HG03565 (cell line): ENCODE measurements around the gene PIEZO1.
A peak's percentile ranks its signal among the peaks of the same experiment; 100 is the strongest.

ENCODE experiments used
- ATAC-seq: cut with Tn5 transposase; IDR thresholded peaks from one replicate; pipeline ENCODE4 v1.9.1; 2021; ENCODE audit warnings: mild to moderate bottlenecking, moderate library complexity; ENCODE audit not compliant: unreplicated experiment

Gene PIEZO1

DNA sequence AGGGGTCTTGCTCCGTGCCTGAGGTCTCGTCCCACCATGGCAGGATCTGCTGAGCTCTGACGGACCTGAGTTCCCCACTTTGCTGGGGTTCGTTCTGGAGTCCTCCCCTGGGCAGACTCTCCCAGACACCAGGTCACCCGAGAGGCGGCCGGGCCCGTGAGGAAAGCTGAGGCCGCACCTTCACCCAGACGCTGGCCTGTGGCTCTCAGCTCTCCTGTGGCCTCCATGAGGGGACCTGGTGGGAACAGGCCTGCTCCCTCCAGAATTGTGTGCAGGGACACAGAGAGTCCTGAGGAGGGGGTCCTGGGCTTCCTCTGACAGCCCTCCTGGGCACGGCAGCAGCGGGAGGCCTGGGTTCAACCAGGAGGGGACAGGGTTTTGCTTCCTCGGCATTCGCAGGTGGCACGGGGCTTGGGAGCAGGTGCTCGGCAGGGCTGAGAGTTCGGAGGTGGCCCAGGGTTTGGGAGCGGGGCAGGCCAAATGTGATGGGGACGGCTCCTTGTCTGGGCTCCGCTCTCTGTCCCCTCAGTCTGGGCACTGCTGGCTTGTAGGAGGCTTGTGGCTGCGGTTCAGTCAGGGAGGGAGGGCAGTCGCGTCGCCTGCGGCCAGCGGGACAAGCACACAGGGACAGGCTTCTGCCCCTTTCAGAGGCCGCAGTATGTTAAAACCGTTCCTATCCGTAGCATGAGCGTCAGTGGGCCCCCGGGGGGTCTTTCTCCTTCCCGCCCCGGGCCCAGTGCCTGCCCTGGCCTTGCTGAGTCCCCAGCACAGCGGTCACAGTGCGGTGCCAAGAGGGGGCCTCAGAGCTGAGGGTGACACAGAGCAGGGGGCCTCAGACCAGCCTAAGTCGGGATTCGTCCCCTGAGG lies 90.6 kb downstream of the PIEZO1 start:
- no peak for ATAC-seq

DNA sequence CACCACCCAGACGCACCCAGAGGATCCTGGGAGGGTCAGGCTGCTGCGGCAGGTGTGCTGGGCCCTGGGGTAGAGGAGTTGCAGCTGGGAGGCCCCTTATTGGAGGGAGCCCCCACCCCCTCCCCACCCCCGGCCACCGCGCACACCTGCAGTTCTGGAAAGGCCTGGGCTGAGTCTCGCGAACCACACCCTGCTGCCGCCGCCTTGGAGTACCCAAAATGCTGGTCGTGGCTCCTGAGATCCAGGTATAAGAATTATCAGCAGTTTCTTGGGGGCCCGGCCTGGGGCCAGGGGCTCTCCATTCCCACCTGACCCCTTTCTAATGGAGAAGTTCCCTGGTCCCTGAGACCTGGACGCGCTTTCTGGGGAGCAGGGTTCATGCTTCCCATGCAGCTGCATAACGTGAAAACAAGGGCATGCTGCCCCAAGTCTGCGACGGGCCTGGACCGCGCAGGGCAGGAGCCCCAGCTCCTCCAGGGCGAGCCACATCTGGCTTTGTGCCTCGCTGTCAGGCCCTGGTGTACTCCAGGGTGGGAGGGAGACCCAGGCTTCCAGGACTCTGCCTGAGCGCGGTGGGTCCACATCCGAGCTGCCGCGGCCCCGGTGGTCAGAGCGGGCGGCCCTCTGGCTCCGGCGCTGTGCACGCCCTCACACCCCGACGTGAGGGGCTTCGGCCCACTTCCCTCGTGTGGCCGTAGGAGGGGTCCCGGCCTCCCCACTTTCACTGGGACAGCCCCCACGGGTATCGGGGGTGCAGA lies 91.4 kb downstream of the PIEZO1 start:
- no peak for ATAC-seq

DNA sequence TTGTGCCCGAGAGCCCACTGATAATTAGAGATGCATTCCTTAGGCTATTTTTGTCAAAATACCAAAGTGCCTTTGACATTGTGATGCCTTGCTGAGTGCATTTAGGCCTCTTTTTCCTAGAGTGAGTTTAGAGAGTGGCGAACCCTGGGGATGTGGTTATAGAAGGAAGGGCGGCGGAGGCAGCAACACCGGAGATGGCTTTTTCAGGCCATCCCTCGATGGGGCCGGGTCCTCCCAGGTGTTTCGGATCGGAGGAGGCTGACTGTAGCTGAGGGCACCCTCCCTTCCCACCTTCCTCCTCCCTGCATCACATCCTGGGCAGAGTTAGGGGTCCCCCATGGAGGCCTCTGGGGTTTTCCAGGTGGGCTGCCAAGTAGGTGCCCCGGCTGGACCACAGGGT lies 92.2 kb downstream of the PIEZO1 start:
- ATAC-seq: no peak

DNA sequence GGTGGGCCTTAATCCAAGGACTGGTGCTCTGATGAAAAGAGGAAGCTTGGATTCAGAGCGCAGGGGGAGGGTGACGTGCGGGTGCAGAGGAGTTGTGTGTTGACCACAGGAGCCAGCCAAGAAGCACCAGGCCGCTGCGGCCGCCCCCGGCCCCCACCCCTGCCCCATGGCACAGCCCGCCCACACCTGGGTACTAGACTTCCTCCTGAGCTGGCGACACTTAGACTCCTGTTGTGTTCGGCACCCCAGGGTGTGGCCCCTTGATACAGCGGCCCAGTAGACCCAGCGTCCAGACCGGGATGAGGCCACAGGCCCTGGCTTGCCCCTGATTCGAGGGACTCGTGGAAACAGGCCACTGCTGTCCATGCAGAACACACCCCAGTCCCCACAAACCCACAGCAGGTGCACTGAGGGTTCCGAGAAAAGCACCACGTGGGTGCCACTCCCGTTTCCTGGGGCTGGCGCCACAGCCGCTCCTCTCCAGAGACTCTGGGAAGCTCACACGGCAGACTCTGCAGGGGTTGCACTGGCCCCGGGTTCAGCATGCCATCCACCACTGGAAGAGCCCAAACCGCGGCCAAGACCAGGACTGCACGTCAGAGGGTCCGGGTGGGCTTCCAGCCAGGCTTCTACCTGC lies 93.0 kb downstream of the PIEZO1 start:
- no peak for ATAC-seq

DNA sequence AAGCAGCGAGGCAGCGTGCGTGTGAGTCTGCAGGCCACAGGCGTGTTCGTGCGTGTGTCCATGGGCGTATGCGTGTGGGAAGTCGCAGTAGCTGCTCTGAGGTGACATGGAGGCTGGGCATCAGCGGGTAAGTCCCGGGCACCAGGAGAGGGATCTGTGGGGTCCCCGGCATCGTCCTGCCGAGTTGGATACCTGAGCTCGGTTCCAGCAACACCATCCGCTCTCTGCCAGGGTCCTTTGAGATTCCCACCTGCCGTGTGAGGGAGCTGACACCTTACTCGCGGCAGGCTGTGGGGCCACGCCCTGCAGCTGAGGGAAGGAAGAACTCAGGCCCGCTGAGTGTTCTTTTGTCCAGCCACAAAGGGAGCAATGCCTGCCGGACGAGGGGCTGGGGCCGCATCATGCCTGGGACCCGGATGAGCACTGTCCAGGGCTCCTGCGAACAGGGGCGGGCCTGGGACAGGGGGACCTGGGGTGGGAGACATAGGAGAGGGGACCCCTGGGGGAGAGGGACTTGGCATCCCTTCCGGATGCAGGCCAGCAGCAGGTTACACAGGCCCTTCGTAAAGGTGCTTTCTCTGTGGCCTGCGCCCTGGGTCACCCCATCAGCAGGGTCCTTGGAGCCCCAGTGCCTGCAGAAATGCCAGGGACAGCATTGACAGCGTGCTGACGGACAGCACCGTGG lies 93.7 kb downstream of the PIEZO1 start:
- ATAC-seq: no peak

DNA sequence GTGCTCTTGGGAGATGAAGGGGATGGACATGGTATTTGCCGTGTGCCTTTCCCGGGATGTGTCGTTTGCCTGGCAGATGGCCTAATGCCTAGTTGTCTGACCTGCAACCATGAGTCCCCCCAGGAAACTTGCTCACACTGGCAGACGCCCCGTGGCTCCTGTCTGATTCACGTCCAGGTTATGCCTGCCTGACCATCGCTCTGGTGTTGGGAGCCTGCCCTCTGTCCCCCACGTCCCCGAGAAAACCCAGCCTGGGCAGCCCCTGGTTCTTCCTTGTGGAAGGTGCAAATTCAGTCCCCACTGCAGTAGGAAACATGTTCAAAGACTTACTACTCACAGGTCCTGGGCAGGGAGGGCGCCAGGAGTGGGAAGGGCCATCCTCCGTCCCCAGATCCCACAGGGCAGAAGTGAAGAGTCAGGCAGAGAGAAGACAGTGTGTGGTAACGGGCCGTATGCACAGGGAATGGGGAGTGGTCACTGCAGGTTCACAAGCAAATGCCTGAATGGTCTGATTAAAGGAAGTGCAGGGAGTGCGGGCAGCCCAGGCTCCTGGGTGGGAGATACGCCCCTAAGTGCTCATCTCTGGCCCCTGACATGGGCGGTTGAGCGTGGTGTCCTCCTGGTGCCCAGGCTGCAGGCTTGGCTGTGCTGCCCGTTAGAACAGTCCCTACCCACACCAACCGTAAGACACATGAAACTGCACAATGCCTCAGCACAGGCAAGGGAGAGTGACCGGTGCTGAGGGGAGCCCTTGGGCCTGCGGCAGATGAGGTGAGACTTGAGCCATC lies 94.5 kb downstream of the PIEZO1 start:
- no peak for ATAC-seq

DNA sequence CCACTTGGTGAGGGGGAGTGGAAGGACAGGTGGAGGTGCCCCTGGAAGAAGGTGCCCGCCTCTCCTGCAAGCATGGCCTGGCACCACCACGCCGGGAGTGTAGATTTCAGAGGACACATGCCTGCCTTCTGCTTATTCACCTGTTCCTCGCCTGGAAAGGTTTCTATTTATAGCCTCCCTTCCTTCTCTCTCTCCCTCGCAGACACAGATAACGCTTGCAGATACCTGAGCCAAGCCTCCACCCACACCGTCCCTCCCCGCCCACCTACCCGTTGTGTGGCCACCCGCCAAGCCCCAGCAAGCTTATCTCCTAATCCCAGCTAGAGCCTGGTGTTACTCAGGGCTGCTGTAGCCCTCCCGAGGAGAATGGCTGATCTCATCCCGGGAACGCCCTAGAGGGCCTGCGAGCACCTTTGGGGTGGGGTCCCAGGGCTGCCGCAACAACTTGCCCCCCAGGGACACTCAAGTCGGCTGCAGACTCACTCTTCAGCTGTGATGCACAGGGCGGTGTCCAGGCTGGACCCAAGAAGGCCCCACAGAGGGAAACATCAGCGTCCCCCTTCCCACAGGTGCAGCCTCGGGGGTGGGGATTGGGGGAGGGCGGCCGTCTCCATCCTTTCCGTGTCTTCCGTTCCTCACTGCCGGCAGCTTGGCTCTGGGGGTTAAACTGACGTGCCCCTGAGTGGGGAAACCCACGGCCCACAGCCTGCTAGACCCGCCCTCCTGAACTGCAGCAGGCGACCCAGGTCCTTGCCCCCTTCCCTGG lies 96.8 kb downstream of the PIEZO1 start:
- ATAC-seq: no peak

DNA sequence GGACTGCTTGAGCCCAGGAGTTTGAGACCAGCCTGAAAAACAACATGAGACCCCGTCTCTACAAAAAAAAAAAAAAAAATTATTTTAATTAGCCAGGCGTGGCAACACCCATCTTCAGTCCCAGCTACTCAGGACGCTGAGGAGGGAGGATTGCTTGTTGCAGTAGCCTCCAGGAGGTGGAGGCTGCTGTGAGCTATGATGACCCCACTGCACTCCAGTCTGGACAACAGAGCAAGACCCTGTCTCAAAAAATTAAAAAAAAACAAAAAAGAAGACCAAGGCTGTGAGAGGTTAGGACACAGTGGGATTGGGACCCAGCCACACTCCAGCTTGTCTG lies 97.4 kb downstream of the PIEZO1 start:
- ATAC-seq: no peak

DNA sequence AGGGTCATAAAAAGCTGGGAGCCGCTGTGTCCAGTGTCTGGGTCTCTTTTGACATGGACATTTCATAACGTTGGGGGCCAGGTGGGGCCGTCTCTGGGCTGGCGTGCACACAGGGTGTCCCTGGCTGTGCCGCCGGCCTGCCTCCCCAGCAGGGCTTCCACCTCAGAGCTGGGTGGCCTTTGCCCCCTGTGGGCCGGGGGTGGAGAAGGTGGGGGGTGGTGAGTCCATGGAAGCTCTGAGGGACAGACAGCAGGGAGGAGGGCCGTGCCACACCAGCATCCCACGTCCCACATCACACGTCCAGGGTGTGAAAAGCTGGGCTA lies 97.8 kb downstream of the PIEZO1 start:
- ATAC-seq: no peak

DNA sequence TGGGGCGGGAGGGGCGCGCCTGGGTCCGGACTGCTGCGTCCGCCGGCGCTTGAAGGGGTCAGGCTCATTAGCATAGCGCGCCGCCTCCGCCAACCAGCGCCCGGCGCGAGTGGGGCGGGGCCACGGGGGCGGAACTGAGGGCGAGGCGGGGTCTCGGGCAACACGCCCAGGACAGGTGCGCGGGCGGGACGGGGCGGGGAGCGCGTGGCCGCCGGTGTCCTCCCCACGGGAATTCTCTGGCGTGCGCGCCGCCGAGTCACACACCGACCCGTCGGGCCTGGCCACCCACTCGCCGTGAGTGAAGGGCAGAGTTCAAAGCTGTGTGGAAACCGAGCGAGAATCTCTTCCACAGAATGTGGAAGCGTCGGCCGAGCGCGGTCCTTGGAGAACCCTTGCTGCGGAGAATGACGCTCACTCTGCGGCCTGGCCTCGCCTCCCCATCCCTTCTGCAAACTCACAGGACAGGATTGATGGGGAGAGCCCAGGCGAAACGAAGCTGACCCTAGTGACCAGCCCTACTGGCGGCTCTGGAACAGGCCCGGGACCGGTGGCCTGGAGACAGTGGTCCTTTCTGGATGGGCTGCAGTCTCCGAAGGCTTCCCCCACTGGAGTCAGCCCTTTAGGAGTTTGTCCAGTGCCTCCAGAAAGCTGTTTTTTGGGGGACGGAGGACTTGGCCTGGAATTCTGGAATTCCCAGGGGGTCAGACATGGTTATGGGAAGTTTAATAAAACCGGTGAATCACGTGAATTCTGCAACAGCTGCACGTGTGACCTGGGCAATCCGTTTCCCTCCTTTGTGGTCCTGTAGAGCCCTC lies 98.4 kb downstream of the PIEZO1 start, which contains the start of gene SNAI3:
SNAI3 (minus strand) TSS at position 69 of the 815 bp plus-strand sequence. CDS start 101 bp downstream, outside the sequence.
- ATAC-seq: peak; percentile 46

DNA sequence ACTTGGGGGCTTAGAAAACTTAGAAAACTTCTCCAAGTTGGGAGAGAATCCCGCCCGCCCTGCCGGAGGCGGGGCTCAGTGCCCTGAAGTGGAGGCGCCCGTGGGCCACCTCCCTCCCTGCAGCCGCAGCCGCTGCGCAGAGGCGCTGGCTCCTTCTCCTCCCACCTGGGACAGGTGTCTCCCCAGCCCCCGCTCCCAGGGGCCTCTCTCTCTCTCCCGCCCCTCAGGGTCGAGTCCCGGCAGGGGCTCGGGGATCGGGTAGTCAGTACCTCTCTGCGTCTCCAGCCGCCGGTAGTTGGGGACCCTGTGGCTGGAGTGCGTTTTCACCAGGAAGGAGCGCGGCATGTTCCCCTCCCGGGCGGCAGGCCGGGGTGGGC lies 99.0 kb downstream of the PIEZO1 start:
- ATAC-seq: peak; percentile 13

DNA sequence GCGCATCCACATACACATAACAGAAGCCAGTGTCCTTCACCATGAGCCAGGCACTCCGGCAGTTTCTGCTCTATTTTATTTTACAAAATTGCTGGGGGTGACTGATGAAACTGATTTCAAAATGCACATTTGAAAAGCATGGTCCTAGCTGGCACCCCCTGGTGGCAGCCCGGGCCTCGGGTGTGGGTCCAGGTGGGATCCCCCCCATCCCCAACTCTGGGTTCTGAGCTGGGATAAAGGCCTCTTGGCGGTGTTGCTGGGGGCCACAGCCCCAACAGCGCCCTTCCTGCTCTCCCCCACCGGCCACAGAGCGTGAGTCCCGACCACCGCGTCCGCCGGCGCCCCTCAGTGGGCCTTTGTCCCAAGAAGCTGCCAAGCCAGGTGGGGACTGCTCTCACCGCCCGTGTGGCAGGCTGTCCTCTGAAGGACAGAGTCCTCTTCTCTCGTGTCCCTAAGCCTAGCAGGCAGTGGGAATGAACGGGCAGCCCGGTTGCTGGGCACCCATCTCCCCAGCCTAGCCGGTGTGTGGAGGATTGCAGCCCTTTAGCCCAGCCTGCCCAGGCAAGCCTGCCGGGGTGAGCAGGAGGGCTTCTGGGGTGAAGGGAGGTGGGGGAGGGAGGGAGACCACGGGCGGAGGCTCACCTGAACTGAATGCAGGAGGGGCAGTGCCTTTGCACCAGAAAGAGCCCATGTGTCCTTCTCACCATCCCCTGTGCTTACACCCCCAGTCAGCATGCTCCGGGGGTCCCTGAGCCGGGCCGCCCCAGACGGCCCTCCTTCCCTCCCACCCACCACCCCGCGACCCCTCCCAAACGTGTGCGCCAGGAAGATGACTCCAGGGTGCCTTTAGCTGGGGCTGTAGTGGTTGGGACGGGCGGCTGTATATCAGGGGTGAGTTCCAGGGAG lies 99.6 kb downstream of the PIEZO1 start:
- no peak for ATAC-seq

DNA sequence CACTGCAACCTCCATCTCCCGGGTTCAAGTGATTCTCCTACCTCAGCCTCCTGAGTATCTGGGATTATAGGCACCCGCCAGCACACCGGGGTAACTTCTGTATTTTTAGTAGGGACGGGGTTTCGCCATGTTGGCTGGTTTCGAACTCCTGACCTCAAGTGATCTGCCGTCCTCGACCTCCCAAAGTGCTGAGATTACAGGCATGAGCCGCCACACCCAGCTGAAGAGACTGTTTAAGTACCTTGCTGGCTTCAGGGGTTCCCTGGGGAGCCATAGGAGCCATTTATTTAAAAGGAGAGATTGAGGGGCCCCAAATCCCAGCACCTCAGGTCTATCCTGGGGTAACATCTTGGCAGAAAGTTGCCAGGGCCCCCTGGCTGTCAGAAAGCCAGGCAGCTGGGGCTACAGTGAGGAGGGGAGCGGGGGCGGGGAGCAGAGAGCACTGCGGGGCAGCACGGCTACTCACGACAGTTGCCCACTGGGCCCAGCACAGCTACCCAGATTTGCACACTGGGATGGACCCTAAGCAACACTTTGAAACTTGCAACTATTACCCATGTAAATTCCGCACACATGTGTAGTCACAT lies 100.4 kb downstream of the PIEZO1 start:
- ATAC-seq: no peak

DNA sequence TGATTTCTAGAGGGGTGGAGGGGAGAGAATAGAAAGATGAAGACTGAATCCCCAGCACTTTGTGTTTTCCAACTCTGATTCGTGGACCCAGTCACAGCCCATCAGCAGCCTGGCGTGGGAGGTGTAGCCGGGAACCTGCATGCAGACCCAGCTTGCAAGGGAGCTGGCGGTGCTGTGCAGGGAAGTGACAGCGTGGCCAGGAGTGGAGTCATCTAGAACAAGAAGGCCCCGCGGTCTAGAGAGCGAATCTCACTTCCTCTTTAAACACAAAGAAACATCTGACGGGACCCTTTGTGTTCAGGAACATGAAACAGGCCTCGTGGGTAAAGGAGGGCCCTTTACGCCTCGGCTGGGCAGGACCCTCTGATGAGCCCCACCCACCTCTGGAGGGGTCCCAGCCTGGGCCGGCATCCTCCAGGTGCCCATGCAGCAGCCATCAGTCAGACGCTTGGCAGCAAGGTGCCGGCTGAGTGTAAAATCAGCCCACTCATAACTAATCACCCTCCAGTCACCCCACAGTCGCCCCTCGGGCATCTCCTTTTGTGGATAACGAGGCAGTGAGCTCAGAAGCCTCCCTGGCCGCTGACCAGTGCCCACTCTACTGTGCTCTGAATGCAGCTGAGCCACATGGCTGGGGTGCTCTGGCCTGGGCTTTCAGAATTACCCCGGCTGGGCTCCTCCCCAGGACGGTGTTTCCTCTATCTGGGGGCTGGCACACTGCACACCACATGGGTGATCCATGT lies 103.1 kb downstream of the PIEZO1 start:
- ATAC-seq: peak; percentile 53

DNA sequence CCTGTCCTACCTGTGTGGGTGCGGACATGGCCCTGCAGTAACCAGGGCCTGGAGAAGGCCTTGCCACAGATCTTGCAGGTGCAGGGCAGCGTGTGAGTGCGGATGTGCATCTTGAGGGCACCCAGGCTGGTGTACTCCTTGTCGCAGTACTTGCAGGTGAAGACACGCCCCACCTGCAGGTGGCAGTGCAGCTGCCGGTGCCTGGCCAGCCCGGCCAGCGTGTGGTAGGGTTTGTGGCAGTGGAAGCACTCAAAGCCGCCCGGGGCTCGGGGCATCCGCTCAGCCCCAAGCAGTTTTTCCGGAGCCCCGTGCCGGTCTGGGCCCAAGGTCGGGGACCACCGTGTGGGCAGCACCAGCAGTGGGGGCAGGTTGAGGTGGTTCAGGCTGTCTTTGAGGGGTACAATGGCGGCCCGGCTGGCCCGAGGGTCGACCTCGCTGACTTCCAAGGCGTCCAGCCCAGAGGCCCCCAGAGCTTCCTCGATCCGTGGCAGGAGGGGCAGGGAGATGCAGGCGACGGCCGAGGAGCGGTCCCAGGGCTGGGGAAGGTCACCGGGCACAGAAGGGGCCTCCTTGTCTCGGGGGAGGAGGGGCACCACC lies 103.8 kb downstream of the PIEZO1 start:
- ATAC-seq: no peak

DNA sequence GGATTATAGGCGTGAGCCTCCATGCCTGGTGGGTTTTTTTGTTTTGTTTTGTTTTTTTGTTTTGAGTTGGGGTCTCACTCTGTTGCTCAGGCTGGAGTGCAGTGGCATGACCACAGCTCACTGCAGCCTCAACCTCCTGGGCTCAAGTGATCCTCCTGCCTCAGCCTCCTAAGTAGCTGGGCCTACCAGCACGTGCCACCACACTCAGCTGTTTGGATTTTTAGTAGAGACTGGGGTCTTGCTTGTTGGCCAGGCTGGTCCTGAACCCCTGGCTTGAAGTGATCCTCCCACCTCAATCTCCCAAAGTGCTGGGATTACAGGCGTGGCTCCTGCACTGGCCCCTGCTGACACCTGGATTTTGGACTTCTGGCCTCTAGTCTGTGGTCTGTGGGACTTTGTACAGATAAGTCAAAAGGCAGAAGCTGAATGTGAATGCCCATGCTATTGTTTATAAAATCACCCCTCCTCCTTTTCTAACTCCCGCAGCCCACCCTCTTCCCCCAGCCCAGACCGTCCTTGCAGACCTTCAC lies 104.4 kb downstream of the PIEZO1 start:
- ATAC-seq: no peak
